ENCODE results near the gene ATP6V1G2. TPM values are rescaled to one million over a fixed set of nuclear protein-coding genes. Genes with fewer than 3 reads are reported as not detected.

The ATP6V1G2 gene
- total RNA-seq, 1 donor from 2014 or later, result 6.8 TPM

DNA sequence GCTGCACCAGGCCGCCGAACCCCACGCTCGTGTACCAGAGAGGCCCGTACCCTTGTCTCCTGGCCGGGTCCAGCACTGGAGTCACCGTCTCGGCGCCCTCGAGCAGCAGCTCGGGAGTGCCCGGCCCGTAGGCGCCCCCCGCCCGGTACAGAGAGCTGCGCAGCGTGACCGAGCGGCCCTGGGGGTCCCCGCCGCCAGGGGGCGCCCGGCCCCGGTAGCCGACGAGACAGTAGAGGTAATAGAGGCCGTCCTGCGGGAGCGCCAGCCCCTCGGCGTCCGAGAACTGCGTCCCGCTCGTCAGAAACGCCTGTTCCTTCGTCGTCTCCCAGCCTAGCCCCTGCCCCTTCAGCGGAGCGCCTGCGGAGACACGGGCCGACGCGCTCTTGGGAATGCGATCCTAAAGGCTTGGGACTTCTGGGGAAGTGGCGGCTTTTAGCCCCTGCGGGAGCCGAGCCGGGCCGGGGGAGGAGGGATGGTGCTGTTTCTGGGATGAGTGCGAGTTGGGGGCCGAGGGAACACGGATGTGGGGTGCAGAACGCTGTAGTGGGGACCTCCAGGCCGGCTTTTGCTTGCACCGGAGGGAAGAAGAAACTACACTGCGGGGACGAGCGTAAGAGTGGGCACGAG lies 34.5 kb upstream of the ATP6V1G2 start:
- Histone ChIP-seq H3K79me2 (ENCODE audit: low read depth) (no peaks in the 10 kb centered on the region), H3K4me3 (peak overlapping the region; percentile 69), H3F3A (ENCODE audit: low read depth) (no peaks in the 10 kb centered on the region), H3K9ac (peak overlapping the region; percentile 44), H3K27ac (no peak overlapping the region), H3K9me3 (ENCODE audit: low read depth) (no peaks in the 10 kb centered on the region), H3K27me3 (peaks cover 9% of the 10 kb centered on the region), H2AFZ (replicated peaks) (peak overlapping the region; percentile 87), H3K36me3 (no peaks in the 10 kb centered on the region), H4K20me1 (ENCODE audit: low read depth) (no peaks in the 10 kb centered on the region), H3K4me2 (peak overlapping the region; percentile 94), H3K4me1 (peaks cover 11% of the 10 kb centered on the region)
- Mint-ChIP-seq H3K4me1 (peaks cover 15% of the 10 kb centered on the region), H3K36me3 (no peaks in the 10 kb centered on the region), H3K4me3 (peak overlapping the region; percentile 95), H3K9me3 (no peaks in the 10 kb centered on the region), H3K27ac (peak overlapping the region; percentile 90), H3K27me3 (ENCODE audit: insufficient read depth, low read depth) (peaks cover 17% of the 10 kb centered on the region)
- TF ChIP-seq, protein P1, sequence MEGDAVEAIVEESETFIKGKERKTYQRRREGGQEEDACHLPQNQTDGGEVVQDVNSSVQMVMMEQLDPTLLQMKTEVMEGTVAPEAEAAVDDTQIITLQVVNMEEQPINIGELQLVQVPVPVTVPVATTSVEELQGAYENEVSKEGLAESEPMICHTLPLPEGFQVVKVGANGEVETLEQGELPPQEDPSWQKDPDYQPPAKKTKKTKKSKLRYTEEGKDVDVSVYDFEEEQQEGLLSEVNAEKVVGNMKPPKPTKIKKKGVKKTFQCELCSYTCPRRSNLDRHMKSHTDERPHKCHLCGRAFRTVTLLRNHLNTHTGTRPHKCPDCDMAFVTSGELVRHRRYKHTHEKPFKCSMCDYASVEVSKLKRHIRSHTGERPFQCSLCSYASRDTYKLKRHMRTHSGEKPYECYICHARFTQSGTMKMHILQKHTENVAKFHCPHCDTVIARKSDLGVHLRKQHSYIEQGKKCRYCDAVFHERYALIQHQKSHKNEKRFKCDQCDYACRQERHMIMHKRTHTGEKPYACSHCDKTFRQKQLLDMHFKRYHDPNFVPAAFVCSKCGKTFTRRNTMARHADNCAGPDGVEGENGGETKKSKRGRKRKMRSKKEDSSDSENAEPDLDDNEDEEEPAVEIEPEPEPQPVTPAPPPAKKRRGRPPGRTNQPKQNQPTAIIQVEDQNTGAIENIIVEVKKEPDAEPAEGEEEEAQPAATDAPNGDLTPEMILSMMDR (IDR thresholded peaks at IDR 0.05), result peak; percentile 96
- no peak for TF ChIP-seq EZH2phosphoT487 (IDR thresholded peaks at IDR 0.05)
- peak; percentile 39 for TF ChIP-seq EZH2 (IDR thresholded peaks at IDR 0.05)
- peak; percentile 93 for DNase-seq (ENCODE audit: low spot score)

DNA sequence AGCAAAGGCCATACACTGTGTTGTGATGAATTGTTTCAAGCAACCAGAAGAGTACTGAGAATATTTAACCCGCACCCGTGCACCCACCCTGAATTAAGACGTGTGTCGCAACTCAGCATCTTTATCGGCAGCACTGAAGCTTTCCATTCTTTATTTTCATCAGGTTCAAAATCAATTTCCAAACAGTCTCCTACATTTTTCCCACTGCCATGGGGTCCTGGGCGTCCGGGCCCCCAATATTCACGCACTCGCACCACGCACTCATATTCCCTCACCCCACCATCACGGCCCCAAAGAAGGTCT lies 34.0 kb upstream of the ATP6V1G2 start:
- Histone ChIP-seq H3K79me2 (ENCODE audit: low read depth) (no peaks in the 10 kb centered on the region), H3K4me2 (peak overlapping the region; percentile 94), H3F3A (ENCODE audit: low read depth) (no peaks in the 10 kb centered on the region), H3K36me3 (no peaks in the 10 kb centered on the region), H3K9ac (no peak overlapping the region), H3K4me1 (peaks cover 11% of the 10 kb centered on the region), H2AFZ (replicated peaks) (peak overlapping the region; percentile 87), H3K27me3 (peaks cover 9% of the 10 kb centered on the region), H3K9me3 (ENCODE audit: low read depth) (no peaks in the 10 kb centered on the region), H3K4me3 (peak overlapping the region; percentile 69), H3K27ac (no peak overlapping the region), H4K20me1 (ENCODE audit: low read depth) (no peaks in the 10 kb centered on the region)
- Mint-ChIP-seq H3K27me3 (ENCODE audit: insufficient read depth, low read depth) (peaks cover 20% of the 10 kb centered on the region), H3K9me3 (no peaks in the 10 kb centered on the region), H3K36me3 (no peaks in the 10 kb centered on the region), H3K27ac (peak overlapping the region; percentile 86), H3K4me3 (peak overlapping the region; percentile 95), H3K4me1 (peaks cover 15% of the 10 kb centered on the region)
- TF ChIP-seq, protein P1 (IDR thresholded peaks at IDR 0.05), result no peak
- TF ChIP-seq EZH2phosphoT487 (IDR thresholded peaks at IDR 0.05) (no peak), EZH2 (IDR thresholded peaks at IDR 0.05) (no peak)
- DNase-seq (ENCODE audit: low spot score), result no peak

DNA sequence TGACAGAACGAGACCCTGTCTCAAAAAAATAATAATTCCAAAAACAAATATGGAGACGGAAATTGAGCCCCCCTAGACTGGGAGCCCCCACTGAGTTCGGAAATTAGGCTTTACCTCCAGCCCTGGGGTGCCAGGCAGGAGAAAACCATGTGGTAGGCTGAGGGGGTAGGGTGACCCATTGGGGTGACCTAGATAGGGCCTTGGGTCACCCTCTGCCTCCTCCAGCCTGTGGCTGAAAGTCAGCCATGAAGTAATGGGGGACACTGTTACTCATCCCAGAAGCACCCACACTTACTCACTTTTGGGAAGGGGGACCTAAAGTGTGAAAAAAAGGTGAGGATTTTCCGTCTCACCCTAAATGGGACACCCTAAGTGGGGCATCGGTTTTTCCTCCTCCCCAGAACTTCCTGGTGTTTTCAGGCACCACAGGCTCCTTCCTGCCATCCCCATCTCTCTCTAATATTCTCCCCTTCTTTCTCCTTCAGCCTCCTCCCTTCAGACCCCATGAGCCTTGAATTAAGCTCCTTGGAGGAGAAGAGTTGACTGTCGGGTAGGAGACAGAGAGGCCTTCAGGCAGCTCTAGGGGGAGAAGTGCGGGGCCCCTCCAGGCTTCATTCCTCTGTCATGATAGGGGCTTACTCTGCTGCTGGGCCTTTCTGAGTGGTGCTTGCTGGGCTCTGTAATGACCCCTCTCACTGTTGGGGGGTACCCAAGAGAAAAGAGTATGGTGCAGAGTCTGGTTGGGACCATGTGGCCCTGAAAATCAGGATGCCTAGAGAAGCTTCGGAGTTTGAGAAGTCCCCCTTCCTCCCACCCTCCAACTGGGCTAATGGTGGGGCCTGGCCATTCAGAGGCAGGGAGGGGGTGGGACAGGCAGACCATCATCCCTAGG lies 33.4 kb upstream of the ATP6V1G2 start:
- peaks cover 11% of the 10 kb centered on the region for H3K4me1 ChIP-seq
- DNase-seq (ENCODE audit: low spot score), result no peak
- Mint-ChIP-seq H3K4me1 (peaks cover 15% of the 10 kb centered on the region), H3K27ac (no peak overlapping the region), H3K9me3 (no peaks in the 10 kb centered on the region), H3K36me3 (no peaks in the 10 kb centered on the region), H3K4me3 (peak overlapping the region; percentile 95), H3K27me3 (ENCODE audit: insufficient read depth, low read depth) (peaks cover 20% of the 10 kb centered on the region)
- H3F3A ChIP-seq (ENCODE audit: low read depth), result no peaks in the 10 kb centered on the region
- no peak overlapping the region for H3K27ac ChIP-seq
- no peaks in the 10 kb centered on the region for H3K36me3 ChIP-seq
- H3K4me3 ChIP-seq, result no peak overlapping the region
- H3K9me3 ChIP-seq (ENCODE audit: low read depth), result no peaks in the 10 kb centered on the region
- TF ChIP-seq EZH2phosphoT487 (IDR thresholded peaks at IDR 0.05) (no peak), EZH2 (IDR thresholded peaks at IDR 0.05) (no peak)
- TF ChIP-seq, protein P1 (IDR thresholded peaks at IDR 0.05), result no peak
- H2AFZ ChIP-seq (replicated peaks), result no peak overlapping the region
- peak overlapping the region; percentile 94 for H3K4me2 ChIP-seq
- no peaks in the 10 kb centered on the region for H4K20me1 ChIP-seq (ENCODE audit: low read depth)
- H3K79me2 ChIP-seq (ENCODE audit: low read depth), result no peaks in the 10 kb centered on the region
- H3K9ac ChIP-seq, result no peak overlapping the region
- H3K27me3 ChIP-seq, result peaks cover 9% of the 10 kb centered on the region

Data from neural progenitor cell (in vitro differentiated cells).